Erythroblast (primary cell): Measurements from ENCODE around the gene MPV17L2.

Source experiments
- GATA1 ChIP-seq: IDR thresholded peaks from 2 replicates; pipeline ENCODE4 v1.6.1; 2011; ENCODE audit warnings: low read depth, mild to moderate bottlenecking, control low read depth, low read length, moderate library complexity
- POLR2A ChIP-seq: IDR thresholded peaks from 2 replicates; pipeline ENCODE4 v1.6.1; 2011; ENCODE audit warnings: mild to moderate bottlenecking, low read length

DNA sequence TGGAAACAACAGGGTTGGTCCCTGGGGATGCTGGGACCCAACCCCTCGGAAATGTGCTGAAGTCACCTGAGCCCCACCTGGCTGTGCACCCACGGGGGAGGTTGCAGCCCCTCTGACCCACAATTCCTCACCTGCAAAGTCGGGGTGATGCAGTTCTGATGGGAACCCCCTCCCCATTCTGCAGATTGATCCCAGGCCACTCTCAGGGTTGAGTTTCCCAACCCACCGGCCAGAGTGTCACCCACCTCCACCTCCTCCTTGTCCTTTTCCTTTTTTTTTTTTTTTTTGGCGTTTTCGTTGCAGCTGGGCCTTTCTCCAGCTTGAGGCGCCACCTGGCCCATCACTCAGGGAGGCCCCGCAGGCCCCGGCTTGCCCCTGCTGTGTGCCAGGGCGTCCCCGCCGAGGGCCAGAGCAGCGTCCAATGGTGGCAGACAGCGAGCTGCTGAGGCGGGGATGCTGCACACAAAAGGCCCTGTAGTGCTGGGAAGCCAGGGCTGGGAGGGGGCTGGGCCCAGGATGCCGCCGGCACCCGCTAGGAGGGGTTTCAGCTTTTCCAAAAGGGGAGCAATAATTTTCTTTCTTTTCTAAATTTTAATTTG lies 35.5 kb upstream of the MPV17L2 start:
- TF ChIP-seq POLR2A (no peak), GATA1 (no peak)
